Tibial nerve (tissue), 3 donors: ENCODE data around the gene SLC39A11.

ENCODE experiments used
- POLR2A ChIP-seq, 2 donors: fragments of 450-650 bp; IDR thresholded peaks; one replicate each; pipeline ENCODE4 v1.6.1; 2017; ENCODE audit warnings: antibody characterized with exemption in 2 of 2, mild to moderate bottlenecking in 2 of 2, moderate library complexity in 2 of 2
- TF ChIP-seq, protein P1 (sequence below), 5 experiments: fragments of 200-600 bp in 3 of 5; fragments of 450-650 bp in 2 of 5; sonication (generic) in 3 of 5; IDR thresholded peaks; one replicate each; pipeline ENCODE4 v1.5.1; 2016 to 2019; ENCODE audit warnings: antibody characterized with exemption in 5 of 5, mild to moderate bottlenecking in 3 of 5, moderate library complexity in 2 of 5

DNA sequence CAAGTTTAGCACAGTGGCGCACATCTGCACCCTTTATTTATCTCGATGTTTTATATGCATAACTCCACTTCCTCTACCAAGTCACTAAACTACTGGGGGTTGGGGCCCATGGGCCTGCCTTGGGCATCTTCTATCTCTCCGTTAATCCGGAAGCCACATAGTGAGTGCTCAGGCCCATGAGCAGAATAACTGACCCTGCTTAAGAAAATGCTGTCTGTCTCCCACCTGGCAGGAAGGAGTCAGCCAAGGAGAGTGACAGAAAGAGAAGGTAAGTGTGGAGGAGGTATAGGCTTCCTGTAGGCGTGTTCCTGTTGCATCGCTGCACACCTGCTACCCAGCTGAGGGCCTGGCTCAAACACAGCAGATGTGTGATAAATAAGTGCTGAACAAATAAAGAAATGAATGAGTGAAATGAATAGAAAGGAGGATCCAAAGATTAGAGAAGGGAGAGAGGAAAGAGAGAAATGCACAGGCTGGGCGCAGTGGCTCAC, 320.1 kb downstream of the SLC39A11 start:
- no peak for TF ChIP-seq POLR2A (IDR thresholded peaks at IDR 0.05)
- TF ChIP-seq, protein P1, sequence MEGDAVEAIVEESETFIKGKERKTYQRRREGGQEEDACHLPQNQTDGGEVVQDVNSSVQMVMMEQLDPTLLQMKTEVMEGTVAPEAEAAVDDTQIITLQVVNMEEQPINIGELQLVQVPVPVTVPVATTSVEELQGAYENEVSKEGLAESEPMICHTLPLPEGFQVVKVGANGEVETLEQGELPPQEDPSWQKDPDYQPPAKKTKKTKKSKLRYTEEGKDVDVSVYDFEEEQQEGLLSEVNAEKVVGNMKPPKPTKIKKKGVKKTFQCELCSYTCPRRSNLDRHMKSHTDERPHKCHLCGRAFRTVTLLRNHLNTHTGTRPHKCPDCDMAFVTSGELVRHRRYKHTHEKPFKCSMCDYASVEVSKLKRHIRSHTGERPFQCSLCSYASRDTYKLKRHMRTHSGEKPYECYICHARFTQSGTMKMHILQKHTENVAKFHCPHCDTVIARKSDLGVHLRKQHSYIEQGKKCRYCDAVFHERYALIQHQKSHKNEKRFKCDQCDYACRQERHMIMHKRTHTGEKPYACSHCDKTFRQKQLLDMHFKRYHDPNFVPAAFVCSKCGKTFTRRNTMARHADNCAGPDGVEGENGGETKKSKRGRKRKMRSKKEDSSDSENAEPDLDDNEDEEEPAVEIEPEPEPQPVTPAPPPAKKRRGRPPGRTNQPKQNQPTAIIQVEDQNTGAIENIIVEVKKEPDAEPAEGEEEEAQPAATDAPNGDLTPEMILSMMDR (IDR thresholded peaks at IDR 0.05) = no peak
